Measurements from ENCODE around the gene CCL3.
"Not testable (repeated sequence)": the region's sequence is repeated elsewhere in the genome, so short reads cannot be mapped to it uniquely, and the experiment has no call there.

DNA sequence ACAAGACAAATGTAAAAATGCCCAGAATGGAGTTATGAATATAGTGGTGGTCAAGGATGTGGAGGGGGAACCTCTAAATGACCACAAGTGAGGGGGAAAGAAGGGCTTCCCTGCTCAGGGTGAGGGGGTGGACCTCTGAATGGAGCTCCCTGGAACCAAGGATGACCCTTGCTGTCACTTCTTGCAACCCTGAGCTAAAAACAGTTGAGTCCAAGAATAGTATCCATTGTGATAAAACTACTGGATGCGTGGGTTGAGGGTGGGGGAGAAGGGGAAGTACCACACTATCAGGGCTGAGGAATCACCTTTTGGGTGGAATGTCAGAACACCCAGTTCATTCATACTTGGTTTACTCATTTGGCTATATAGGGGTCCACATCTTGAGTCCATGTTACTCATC is 9.1 kb upstream of the CCL3 start:
- TF ChIP-seq POLR2AphosphoS5, POLR2A (IDR thresholded peaks at IDR 0.05): not testable (repeated sequence)
- TF ChIP-seq, protein P1, sequence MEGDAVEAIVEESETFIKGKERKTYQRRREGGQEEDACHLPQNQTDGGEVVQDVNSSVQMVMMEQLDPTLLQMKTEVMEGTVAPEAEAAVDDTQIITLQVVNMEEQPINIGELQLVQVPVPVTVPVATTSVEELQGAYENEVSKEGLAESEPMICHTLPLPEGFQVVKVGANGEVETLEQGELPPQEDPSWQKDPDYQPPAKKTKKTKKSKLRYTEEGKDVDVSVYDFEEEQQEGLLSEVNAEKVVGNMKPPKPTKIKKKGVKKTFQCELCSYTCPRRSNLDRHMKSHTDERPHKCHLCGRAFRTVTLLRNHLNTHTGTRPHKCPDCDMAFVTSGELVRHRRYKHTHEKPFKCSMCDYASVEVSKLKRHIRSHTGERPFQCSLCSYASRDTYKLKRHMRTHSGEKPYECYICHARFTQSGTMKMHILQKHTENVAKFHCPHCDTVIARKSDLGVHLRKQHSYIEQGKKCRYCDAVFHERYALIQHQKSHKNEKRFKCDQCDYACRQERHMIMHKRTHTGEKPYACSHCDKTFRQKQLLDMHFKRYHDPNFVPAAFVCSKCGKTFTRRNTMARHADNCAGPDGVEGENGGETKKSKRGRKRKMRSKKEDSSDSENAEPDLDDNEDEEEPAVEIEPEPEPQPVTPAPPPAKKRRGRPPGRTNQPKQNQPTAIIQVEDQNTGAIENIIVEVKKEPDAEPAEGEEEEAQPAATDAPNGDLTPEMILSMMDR (IDR thresholded peaks at IDR 0.05), result not testable (repeated sequence)
